NCI-H526 (cell line): Measurements from ENCODE around the gene NRG4.
"Not testable (repeated sequence)": the region's sequence is repeated elsewhere in the genome, so short reads cannot be mapped to it uniquely, and the experiment has no call there.

Experiments
- DNase-seq, 2 experiments: peaks; one replicate each; lab custom pipeline; 2025; lab: John Stamatoyannopoulos, UW

Gene NRG4

GRCh38 chr15:75994220-75994619 lies 18.0 kb downstream of the NRG4 start:
- DNase-seq: no peak

- DNase-seq: no peak
These were observed 19.3 kb downstream of the NRG4 start for GRCh38 chr15:75992897-75993296.

- no peak for DNase-seq
These were observed 22.3 kb downstream of the NRG4 start for GRCh38 chr15:75989875-75990274.

- no peak for DNase-seq
These were observed 23.2 kb downstream of the NRG4 start for GRCh38 chr15:75989045-75989444.

- no peak for DNase-seq
These were observed 26.3 kb downstream of the NRG4 start for GRCh38 chr15:75985971-75986370.

- DNase-seq: not testable (repeated sequence)
These were observed 27.5 kb downstream of the NRG4 start for GRCh38 chr15:75984706-75985105.

GRCh38 chr15:75982468-75982867 lies 29.8 kb downstream of the NRG4 start:
- DNase-seq: no peak

GRCh38 chr15:75981149-75981815 lies 30.9 kb downstream of the NRG4 start:
- DNase-seq: no peak

GRCh38 chr15:75976766-75977165 lies 35.5 kb downstream of the NRG4 start:
- not testable (repeated sequence) for DNase-seq

GRCh38 chr15:75966073-75966472 lies 46.2 kb downstream of the NRG4 start:
- DNase-seq: peak; percentile 4 to 45

GRCh38 chr15:75961331-75961730 lies 50.9 kb downstream of the NRG4 start:
- DNase-seq: no peak

GRCh38 chr15:75955720-75956119 lies 56.5 kb downstream of the NRG4 start:
- DNase-seq: no peak

- DNase-seq: no peak
These were observed 59.7 kb downstream of the NRG4 start for GRCh38 chr15:75952525-75952924.

- no peak for DNase-seq
These were observed 63.4 kb downstream of the NRG4 start for GRCh38 chr15:75948761-75949296.

GRCh38 chr15:75947092-75947491 lies 65.1 kb downstream of the NRG4 start:
- peak; percentile 35 to 62 for DNase-seq

GRCh38 chr15:75945953-75946352 lies 66.3 kb downstream of the NRG4 start:
- no peak for DNase-seq

- DNase-seq: no peak
These were observed 68.5 kb downstream of the NRG4 start for GRCh38 chr15:75943713-75944215.

GRCh38 chr15:75943246-75943645 lies 69.0 kb downstream of the NRG4 start:
- DNase-seq: no peak

- DNase-seq: no peak
These were observed 69.8 kb downstream of the NRG4 start for GRCh38 chr15:75942464-75942863.

- no peak for DNase-seq
These were observed 81.4 kb downstream of the NRG4 start for GRCh38 chr15:75930866-75931265.

- no peak for DNase-seq
These were observed 82.2 kb downstream of the NRG4 start for GRCh38 chr15:75929799-75930565.

GRCh38 chr15:75928680-75929608 lies 83.3 kb downstream of the NRG4 start:
- DNase-seq: peak; percentile 3 to 59
